Mesendoderm (in vitro differentiated cells): ENCODE data around the gene RAB11A.

Source experiments
- DNase-seq: peaks from one replicate; pipeline ENCODE4 v3.0.0; 2013
- H2AK5ac ChIP-seq: 2 replicates; pipeline ENCODE4 v1.6.1; 2013; ENCODE audit warnings: low read length, inconsistent platforms
- H2BK120ac ChIP-seq: 2 replicates; pipeline ENCODE4 v1.6.1; 2013; ENCODE audit warnings: low read depth, mild to moderate bottlenecking, low read length, moderate library complexity, mixed read lengths
- H2BK15ac ChIP-seq: replicated peaks from 2 replicates; pipeline ENCODE4 v1.6.1; 2013; ENCODE audit warnings: low read depth, mild to moderate bottlenecking, moderate library complexity
- H2BK5ac ChIP-seq: 2 replicates; pipeline ENCODE4 v1.6.1; 2013; ENCODE audit warnings: low read length, inconsistent platforms
- H3K18ac ChIP-seq: 2 replicates; pipeline ENCODE4 v1.6.1; 2013; ENCODE audit warnings: mild to moderate bottlenecking, low read length, mixed read lengths
- H3K23ac ChIP-seq: one replicate; pipeline ENCODE4 v1.6.1; 2013; ENCODE audit warnings: low read length
- H3K27ac ChIP-seq: 2 replicates; pipeline ENCODE4 v1.5.1; 2013; ENCODE audit warnings: low read depth, mild to moderate bottlenecking, inconsistent platforms, low read length, moderate library complexity
- H3K27me3 ChIP-seq: 2 replicates; pipeline ENCODE4 v1.6.1; 2013; ENCODE audit warnings: low read length, control low read depth, mild to moderate bottlenecking, inconsistent platforms; ENCODE audit not compliant: insufficient read depth, poor library complexity
- H3K36me3 ChIP-seq: 2 replicates; pipeline ENCODE4 v1.6.1; 2013; ENCODE audit warnings: low read length, inconsistent platforms; ENCODE audit not compliant: control insufficient read depth, insufficient read depth
- H3K4ac ChIP-seq: one replicate; pipeline ENCODE4 v1.6.1; 2013; ENCODE audit warnings: low read depth, mild to moderate bottlenecking, low read length, moderate library complexity
- H3K4me1 ChIP-seq: 2 replicates; pipeline ENCODE4 v1.6.1; 2013; ENCODE audit warnings: low read depth, low read length, inconsistent platforms; ENCODE audit not compliant: control insufficient read depth
- H3K4me2 ChIP-seq: 2 replicates; pipeline ENCODE4 v1.6.1; 2013; ENCODE audit warnings: low read length
- H3K4me3 ChIP-seq: 2 replicates; pipeline ENCODE4 v1.5.1; 2013; ENCODE audit warnings: mild to moderate bottlenecking, low read length
- H3K56ac ChIP-seq: one replicate; pipeline ENCODE4 v1.6.1; 2013; ENCODE audit warnings: low read length
- H3K79me1 ChIP-seq: 2 replicates; pipeline ENCODE4 v1.6.1; 2013; ENCODE audit warnings: low read length, inconsistent platforms
- H3K79me2 ChIP-seq: 2 replicates; pipeline ENCODE4 v1.6.1; 2013; ENCODE audit warnings: mild to moderate bottlenecking, low read length; ENCODE audit not compliant: control insufficient read depth, insufficient read depth
- H3K9ac ChIP-seq: 2 replicates; pipeline ENCODE4 v1.6.1; 2013; ENCODE audit warnings: low read length, inconsistent platforms
- H4K5ac ChIP-seq: one replicate; pipeline ENCODE4 v1.6.1; 2013; ENCODE audit warnings: low read length
- H4K8ac ChIP-seq: one replicate; pipeline ENCODE4 v1.6.1; 2013; ENCODE audit warnings: low read depth, mild to moderate bottlenecking, control low read depth, low read length, moderate library complexity
- WGBS: extraction: QIAGEN DNeasy Blood & Tissue Kit; methylation state at CpG from one replicate; pipeline ENCODE4 v1.1.7; 2013; ENCODE audit warnings: low lambda C conversion rate, missing lambda C conversion rate; ENCODE audit not compliant: insufficient coverage; ENCODE audit errors: extremely low coverage; 5-methylcytosine and 5-hydroxymethylcytosine counted together

RAB11A gene

GRCh38 chr15:65935391-65935790 lies 66.1 kb downstream of the RAB11A start:
- Histone ChIP-seq H3K79me2 (no peaks in the 10 kb centered on the region), H3K36me3 (no peaks in the 10 kb centered on the region), H3K18ac (no peak overlapping the region), H3K27me3 (no peaks in the 10 kb centered on the region), H2BK120ac (no peak overlapping the region), H3K27ac (no peak overlapping the region), H2BK15ac (no peak overlapping the region), H2AK5ac (no peak overlapping the region), H4K8ac (no peak overlapping the region), H2BK5ac (no peak overlapping the region), H3K56ac (no peak overlapping the region), H4K5ac (no peak overlapping the region), H3K4me1 (no peaks in the 10 kb centered on the region), H3K79me1 (no peaks in the 10 kb centered on the region), H3K4ac (no peak overlapping the region), H3K4me3 (no peak overlapping the region), H3K23ac (no peak overlapping the region), H3K9ac (no peak overlapping the region), H3K4me2 (no peak overlapping the region)
- no CpG with 5 or more reads among the region's 2 CpGs for WGBS
- DNase-seq = no peak

DNA sequence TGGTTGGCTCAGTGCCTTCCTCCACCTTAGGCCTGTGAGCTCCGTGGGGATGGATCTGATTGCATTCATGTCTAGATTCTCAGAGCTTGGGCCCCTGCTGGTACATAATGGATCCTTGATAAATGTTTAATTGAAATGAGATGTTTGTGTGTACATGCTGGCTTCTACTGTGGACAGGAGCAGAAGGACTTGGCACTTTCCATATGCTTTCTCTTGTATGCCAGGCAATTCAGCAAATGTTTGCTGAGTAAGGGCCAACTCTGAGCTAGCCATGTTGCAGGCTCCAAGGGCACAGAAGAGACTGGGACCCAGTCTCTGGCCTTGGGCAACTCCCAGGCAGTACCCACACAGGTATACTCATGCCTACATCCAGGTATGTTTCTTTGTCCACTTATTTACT lies 67.0 kb downstream of the RAB11A start:
- Histone ChIP-seq H2AK5ac (no peak overlapping the region), H3K4me3 (no peak overlapping the region), H3K4me1 (no peaks in the 10 kb centered on the region), H3K56ac (no peak overlapping the region), H3K23ac (no peak overlapping the region), H3K4me2 (no peak overlapping the region), H4K5ac (no peak overlapping the region), H2BK120ac (no peak overlapping the region), H3K27ac (no peak overlapping the region), H3K18ac (no peak overlapping the region), H4K8ac (no peak overlapping the region), H3K79me2 (no peaks in the 10 kb centered on the region), H2BK15ac (no peak overlapping the region), H3K36me3 (no peaks in the 10 kb centered on the region), H3K9ac (no peak overlapping the region), H3K27me3 (no peaks in the 10 kb centered on the region), H3K4ac (no peak overlapping the region), H2BK5ac (no peak overlapping the region), H3K79me1 (no peaks in the 10 kb centered on the region)
- DNase-seq = no peak
- no CpG with 5 or more reads among the region's 1 CpG for WGBS

GRCh38 chr15:65937054-65937453 lies 67.8 kb downstream of the RAB11A start:
- no peak overlapping the region for H3K27ac ChIP-seq
- H4K8ac ChIP-seq = no peak overlapping the region
- no peaks in the 10 kb centered on the region for H3K79me2 ChIP-seq
- no peak overlapping the region for H3K23ac ChIP-seq
- no CpG with 5 or more reads among the region's 3 CpGs for WGBS
- H3K4me3 ChIP-seq = no peak overlapping the region
- no peaks in the 10 kb centered on the region for H3K4me1 ChIP-seq
- H2BK5ac ChIP-seq = no peak overlapping the region
- H3K18ac ChIP-seq = no peak overlapping the region
- H2BK120ac ChIP-seq = no peak overlapping the region
- H3K56ac ChIP-seq = no peak overlapping the region
- no peaks in the 10 kb centered on the region for H3K36me3 ChIP-seq
- no peaks in the 10 kb centered on the region for H3K27me3 ChIP-seq
- H3K79me1 ChIP-seq = no peaks in the 10 kb centered on the region
- no peak overlapping the region for H3K4me2 ChIP-seq
- H3K4ac ChIP-seq = no peak overlapping the region
- no peak for DNase-seq
- H2BK15ac ChIP-seq = no peak overlapping the region
- no peak overlapping the region for H2AK5ac ChIP-seq
- H4K5ac ChIP-seq = no peak overlapping the region
- H3K9ac ChIP-seq = no peak overlapping the region

DNA sequence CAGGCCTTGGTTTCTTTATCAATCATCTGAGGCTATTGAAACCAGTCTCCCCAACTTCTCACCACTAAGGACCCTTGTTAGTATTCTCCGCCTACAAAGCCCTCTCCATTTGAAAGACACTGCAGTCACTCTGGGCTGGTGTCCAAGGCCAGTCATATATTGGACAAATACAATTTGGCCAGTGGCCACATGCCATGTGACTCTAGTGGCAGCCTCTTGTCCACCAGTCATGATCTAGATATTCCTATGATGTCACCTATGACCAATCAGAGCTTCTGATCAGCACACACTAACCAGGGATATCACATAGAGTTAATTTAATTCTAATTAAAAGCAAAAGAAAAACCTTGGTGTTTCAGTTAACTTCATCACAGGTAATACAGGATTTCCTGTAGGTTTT lies 68.2 kb downstream of the RAB11A start:
- Histone ChIP-seq H3K18ac (no peak overlapping the region), H3K23ac (no peak overlapping the region), H2BK5ac (no peak overlapping the region), H2AK5ac (no peak overlapping the region), H3K56ac (no peak overlapping the region), H3K36me3 (no peaks in the 10 kb centered on the region), H3K79me1 (no peaks in the 10 kb centered on the region), H3K4me1 (no peaks in the 10 kb centered on the region), H3K4me3 (no peak overlapping the region), H3K4me2 (no peak overlapping the region), H3K4ac (no peak overlapping the region), H4K5ac (no peak overlapping the region), H2BK15ac (no peak overlapping the region), H3K27ac (no peak overlapping the region), H4K8ac (no peak overlapping the region), H3K79me2 (no peaks in the 10 kb centered on the region), H3K9ac (no peak overlapping the region), H2BK120ac (no peak overlapping the region), H3K27me3 (no peaks in the 10 kb centered on the region)
- DNase-seq = no peak
- WGBS = no CpG with 5 or more reads among the region's 1 CpG

DNA sequence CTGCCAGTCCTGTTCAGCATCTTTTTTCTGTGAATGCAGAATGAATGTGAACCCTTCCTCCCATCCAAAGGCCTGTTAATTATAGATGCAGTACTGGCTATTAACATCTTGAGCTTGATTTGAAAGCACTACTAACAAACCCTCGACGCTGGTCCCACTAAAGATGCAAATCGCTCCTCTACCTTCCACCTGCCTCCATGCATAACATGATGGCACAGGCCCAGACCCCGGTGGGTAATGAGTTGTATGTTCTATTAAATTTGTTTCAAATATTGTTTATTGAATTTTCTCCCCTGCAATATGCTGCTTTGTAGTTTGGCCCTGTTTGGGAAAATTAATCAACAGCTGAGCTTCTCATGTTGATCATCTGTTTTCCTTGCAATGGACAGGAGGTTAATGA lies 69.3 kb downstream of the RAB11A start:
- Histone ChIP-seq H2BK15ac (no peak overlapping the region), H2BK5ac (no peak overlapping the region), H3K36me3 (no peaks in the 10 kb centered on the region), H3K4me2 (no peak overlapping the region), H3K4me3 (no peak overlapping the region), H3K79me1 (no peaks in the 10 kb centered on the region), H3K56ac (no peak overlapping the region), H3K27me3 (no peaks in the 10 kb centered on the region), H4K8ac (no peak overlapping the region), H3K4ac (no peak overlapping the region), H3K27ac (no peak overlapping the region), H2BK120ac (no peak overlapping the region), H3K18ac (no peak overlapping the region), H3K79me2 (no peaks in the 10 kb centered on the region), H3K9ac (no peak overlapping the region), H2AK5ac (no peak overlapping the region), H3K4me1 (no peaks in the 10 kb centered on the region), H3K23ac (no peak overlapping the region), H4K5ac (no peak overlapping the region)
- WGBS = no CpG with 5 or more reads among the region's 4 CpGs
- DNase-seq = no peak

DNA sequence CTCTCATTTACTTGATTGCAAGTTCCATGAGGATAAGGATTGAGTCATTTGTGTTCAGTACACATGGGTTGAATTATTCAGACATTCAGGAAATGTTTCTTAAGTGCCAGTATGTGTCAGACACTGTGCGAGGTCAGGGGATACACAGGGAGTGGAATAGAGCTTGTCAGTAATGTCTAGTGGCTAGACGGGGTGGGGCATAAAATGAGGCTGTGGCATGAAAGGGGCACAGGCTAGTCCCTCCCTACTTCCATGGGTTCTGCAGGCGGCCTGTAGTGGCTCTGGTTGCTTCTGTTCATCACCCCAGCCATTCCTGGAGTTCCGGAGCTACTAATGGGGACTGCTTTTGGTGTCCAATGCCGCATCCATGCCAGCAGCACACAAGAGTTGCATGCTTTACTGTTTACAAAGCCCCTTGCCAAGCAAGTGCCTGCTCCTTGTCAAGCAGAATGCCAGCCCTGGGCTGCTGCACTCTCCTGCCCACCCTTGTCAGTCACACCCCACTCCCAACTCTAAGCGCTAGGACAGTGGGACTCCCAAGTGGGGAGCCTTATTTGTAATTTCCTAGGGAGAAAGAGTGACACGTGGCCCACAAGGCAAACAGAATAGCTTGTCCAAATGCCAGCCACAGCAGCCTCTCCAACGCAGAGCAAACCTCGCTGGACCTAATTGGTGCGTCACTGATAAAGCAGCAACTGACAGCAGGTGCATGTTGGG lies 70.8 kb downstream of the RAB11A start:
- Histone ChIP-seq H2AK5ac (no peak overlapping the region), H3K4me2 (no peak overlapping the region), H2BK120ac (no peak overlapping the region), H3K4ac (no peak overlapping the region), H3K23ac (no peak overlapping the region), H4K5ac (no peak overlapping the region), H3K4me3 (no peak overlapping the region), H2BK15ac (no peak overlapping the region), H2BK5ac (no peak overlapping the region), H3K79me1 (no peaks in the 10 kb centered on the region), H3K79me2 (no peaks in the 10 kb centered on the region), H4K8ac (no peak overlapping the region), H3K27ac (no peak overlapping the region), H3K36me3 (no peaks in the 10 kb centered on the region), H3K4me1 (no peaks in the 10 kb centered on the region), H3K27me3 (no peaks in the 10 kb centered on the region), H3K18ac (no peak overlapping the region), H3K56ac (no peak overlapping the region), H3K9ac (no peak overlapping the region)
- no CpG with 5 or more reads among the region's 10 CpGs for WGBS
- DNase-seq = no peak
